ENCODE results near the gene KCNQ2. TPM values are rescaled to one million over a fixed set of nuclear protein-coding genes. Genes with fewer than 3 reads are reported as not detected.

Gene KCNQ2
- total RNA-seq, 1 donor from 2014 or later, result not detected

- FAIRE-seq (no peak), DNase-seq (ENCODE audit: low read depth) (no peak)
- H3K27me3 ChIP-seq (ENCODE audit: control insufficient read depth, insufficient read depth, low read length), result peaks cover 9% of the 10 kb centered on the region
- TF ChIP-seq, protein P1, sequence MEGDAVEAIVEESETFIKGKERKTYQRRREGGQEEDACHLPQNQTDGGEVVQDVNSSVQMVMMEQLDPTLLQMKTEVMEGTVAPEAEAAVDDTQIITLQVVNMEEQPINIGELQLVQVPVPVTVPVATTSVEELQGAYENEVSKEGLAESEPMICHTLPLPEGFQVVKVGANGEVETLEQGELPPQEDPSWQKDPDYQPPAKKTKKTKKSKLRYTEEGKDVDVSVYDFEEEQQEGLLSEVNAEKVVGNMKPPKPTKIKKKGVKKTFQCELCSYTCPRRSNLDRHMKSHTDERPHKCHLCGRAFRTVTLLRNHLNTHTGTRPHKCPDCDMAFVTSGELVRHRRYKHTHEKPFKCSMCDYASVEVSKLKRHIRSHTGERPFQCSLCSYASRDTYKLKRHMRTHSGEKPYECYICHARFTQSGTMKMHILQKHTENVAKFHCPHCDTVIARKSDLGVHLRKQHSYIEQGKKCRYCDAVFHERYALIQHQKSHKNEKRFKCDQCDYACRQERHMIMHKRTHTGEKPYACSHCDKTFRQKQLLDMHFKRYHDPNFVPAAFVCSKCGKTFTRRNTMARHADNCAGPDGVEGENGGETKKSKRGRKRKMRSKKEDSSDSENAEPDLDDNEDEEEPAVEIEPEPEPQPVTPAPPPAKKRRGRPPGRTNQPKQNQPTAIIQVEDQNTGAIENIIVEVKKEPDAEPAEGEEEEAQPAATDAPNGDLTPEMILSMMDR (IDR thresholded peaks at IDR 0.05; ENCODE audit: insufficient read depth, low read length, severe bottlenecking), result no peak
- H3K36me3 ChIP-seq (ENCODE audit: control insufficient read depth, insufficient read depth, low read length), result no peaks in the 10 kb centered on the region
- H3K4me3 ChIP-seq (ENCODE audit: low read depth, low read length), result no peak overlapping the region
These were observed 5.0 kb downstream of the KCNQ2 start for GRCh38 chr20:63467294-63468083.

- H3K4me3 ChIP-seq (ENCODE audit: low read depth, low read length), result no peak overlapping the region
- H3K36me3 ChIP-seq (ENCODE audit: control insufficient read depth, insufficient read depth, low read length), result no peaks in the 10 kb centered on the region
- FAIRE-seq (no peak), DNase-seq (ENCODE audit: low read depth) (no peak)
- TF ChIP-seq, protein P1 (IDR thresholded peaks at IDR 0.05; ENCODE audit: insufficient read depth, low read length, severe bottlenecking), result no peak
- H3K27me3 ChIP-seq (ENCODE audit: control insufficient read depth, insufficient read depth, low read length), result peaks cover 8% of the 10 kb centered on the region
These were observed 5.6 kb downstream of the KCNQ2 start for GRCh38 chr20:63466861-63467260.

GRCh38 chr20:63466250-63466825 is 6.1 kb downstream of the KCNQ2 start:
- TF ChIP-seq, protein P1 (IDR thresholded peaks at IDR 0.05; ENCODE audit: insufficient read depth, low read length, severe bottlenecking), result no peak
- H3K27me3 ChIP-seq (ENCODE audit: control insufficient read depth, insufficient read depth, low read length), result peaks cover 8% of the 10 kb centered on the region
- no peaks in the 10 kb centered on the region for H3K36me3 ChIP-seq (ENCODE audit: control insufficient read depth, insufficient read depth, low read length)

DNA sequence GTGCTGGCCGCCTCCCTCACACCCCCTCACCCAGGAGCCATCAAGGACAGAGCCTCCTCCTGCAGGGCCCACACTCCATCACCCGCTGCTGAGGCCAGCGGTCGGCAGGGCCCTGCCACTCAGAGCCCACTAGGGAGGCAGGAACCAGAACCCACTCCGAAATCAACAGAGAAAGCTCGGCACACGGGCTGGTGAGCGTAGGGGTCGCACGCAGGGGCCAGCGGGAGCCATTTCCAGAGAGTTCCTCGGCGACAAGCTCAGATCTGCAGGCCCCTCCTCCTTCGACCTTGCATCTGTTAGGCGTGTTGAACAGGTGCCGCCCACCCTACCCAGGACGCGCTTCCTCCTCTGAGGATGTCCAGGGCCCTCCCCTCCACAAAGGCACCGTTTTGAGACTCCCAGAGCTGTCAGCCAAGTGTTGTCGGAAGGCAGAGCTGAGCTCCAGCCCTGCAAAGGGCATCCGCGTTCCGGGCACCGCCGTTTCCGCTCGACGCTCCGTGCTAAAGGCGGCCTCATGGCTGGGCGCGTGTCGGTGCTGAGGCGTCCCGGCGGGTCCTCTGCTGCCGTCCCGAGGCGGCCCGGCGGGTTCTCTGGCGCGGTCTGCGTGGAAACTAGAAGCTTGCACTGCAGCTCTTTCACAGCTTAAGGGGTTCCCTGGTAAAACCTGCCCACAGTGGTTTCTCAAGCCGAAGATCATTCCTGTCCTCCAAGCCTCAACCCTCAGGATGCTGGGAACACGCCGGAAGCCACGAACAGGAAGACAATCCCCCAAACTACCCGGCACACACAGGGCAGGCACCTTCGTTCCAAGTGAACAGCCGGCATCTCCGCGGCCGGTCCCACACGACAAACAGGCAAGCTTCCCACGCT is 6.8 kb downstream of the KCNQ2 start:
- TF ChIP-seq, protein P1 (IDR thresholded peaks at IDR 0.05; ENCODE audit: insufficient read depth, low read length, severe bottlenecking), result no peak
- H3K27me3 ChIP-seq (ENCODE audit: control insufficient read depth, insufficient read depth, low read length), result peaks cover 6% of the 10 kb centered on the region
- H3K36me3 ChIP-seq (ENCODE audit: control insufficient read depth, insufficient read depth, low read length), result no peaks in the 10 kb centered on the region
- no peak overlapping the region for H3K4me3 ChIP-seq (ENCODE audit: low read depth, low read length)
- DNase-seq (ENCODE audit: low read depth) (no peak), FAIRE-seq (no peak)

More at GRCh38 chr20:63466250-63466825, 6.1 kb downstream of the KCNQ2 start:
- FAIRE-seq (no peak), DNase-seq (ENCODE audit: low read depth) (no peak)
- no peak overlapping the region for H3K4me3 ChIP-seq (ENCODE audit: low read depth, low read length)

DNA sequence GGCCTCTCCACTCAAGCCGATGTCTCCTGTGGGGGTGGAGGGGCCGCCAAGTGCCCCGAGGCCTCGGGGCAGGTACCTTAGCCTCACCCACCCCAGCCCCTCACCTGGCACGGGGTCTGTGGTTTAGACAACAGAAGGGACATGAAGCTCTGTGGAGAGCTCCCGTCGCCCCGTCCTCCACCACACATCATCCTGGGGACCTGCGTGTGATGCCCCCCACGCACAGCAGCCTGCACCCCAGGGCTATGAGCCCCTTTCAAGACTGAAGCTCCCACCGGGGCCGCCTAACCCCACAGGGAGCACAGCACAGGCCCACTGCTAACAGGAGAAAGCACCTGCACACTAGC is 8.2 kb downstream of the KCNQ2 start:
- FAIRE-seq, result no peak
- Histone ChIP-seq H3K27me3 (ENCODE audit: control insufficient read depth, insufficient read depth, low read length) (peaks cover 2% of the 10 kb centered on the region), H3K4me3 (ENCODE audit: low read depth, low read length) (no peak overlapping the region)

More for the DNA sequence above, 8.2 kb downstream of the KCNQ2 start:
- TF ChIP-seq, protein P1 (IDR thresholded peaks at IDR 0.05; ENCODE audit: insufficient read depth, low read length, severe bottlenecking), result no peak
- H3K36me3 ChIP-seq (ENCODE audit: control insufficient read depth, insufficient read depth, low read length), result no peaks in the 10 kb centered on the region
- no peak for DNase-seq (ENCODE audit: low read depth)

Measured in bronchial epithelial cell (primary cell).